ENCODE results near the gene SCAI.
"Not testable (repeated sequence)": the region's sequence is repeated elsewhere in the genome, so short reads cannot be mapped to it uniquely, and the experiment has no call there.

SCAI gene

DNA sequence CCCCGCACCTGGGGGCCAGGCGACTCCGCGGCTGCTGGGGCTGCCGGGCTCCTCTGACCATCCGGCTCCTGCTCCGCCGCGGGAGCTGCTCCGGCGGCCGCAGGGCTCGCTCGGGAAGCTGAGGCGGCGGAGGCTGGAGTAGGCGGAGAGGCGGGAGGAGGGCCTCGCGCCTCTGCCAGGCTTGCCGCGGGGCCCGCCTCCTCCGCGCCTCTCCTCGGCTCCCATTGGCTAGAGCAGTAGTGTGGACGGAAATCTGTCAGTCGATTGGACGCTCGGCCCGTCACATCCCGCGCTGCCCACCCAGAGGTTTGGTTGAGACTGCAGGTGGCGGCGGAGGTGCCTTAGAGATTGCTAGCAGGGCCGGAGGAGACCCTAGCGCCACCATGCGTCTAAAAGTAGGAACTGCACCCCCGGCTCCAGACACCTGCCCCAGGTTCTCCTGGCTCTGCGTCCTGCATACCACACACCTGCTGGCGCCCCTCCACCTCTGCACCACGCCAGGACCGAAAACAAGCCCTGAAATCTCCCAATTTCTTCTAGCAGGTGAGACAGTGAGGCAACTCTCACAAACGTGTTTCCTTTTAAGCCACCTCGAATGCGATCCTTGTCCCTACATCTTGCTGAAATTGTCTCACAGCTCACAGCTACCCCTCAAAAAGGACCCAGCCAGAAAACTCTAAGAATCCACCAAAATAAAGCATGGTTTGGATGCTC lies at the start of gene SCAI:
TSS of gene SCAI (minus strand) at position 152 of the 714 bp plus-strand sequence. CDS start at position 61, 91 bp downstream.
- DNase-seq = peak; percentile 82 to 96

DNA sequence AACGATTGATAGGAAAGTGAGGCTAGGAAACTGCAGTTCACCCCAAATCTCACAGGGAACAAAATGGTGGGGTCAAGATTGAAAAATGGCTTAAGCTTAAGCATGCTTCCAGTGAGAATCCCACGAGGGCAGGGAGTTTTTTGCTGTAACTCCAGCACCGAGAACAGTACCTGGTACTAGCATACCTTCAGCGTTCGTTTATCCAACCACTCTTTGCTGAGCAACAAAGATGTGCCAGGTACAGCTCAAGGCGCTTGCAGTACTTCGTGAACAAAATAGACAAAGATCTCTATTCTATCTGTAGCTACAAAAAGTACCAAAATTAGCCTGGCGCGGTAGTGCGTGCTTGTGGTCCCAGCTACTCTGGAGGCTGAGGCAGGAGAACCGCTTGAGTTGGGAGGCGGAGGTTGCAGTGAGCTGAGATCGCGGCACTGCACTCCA lies 47.1 kb upstream of the SCAI start:
- DNase-seq = no peak

DNA sequence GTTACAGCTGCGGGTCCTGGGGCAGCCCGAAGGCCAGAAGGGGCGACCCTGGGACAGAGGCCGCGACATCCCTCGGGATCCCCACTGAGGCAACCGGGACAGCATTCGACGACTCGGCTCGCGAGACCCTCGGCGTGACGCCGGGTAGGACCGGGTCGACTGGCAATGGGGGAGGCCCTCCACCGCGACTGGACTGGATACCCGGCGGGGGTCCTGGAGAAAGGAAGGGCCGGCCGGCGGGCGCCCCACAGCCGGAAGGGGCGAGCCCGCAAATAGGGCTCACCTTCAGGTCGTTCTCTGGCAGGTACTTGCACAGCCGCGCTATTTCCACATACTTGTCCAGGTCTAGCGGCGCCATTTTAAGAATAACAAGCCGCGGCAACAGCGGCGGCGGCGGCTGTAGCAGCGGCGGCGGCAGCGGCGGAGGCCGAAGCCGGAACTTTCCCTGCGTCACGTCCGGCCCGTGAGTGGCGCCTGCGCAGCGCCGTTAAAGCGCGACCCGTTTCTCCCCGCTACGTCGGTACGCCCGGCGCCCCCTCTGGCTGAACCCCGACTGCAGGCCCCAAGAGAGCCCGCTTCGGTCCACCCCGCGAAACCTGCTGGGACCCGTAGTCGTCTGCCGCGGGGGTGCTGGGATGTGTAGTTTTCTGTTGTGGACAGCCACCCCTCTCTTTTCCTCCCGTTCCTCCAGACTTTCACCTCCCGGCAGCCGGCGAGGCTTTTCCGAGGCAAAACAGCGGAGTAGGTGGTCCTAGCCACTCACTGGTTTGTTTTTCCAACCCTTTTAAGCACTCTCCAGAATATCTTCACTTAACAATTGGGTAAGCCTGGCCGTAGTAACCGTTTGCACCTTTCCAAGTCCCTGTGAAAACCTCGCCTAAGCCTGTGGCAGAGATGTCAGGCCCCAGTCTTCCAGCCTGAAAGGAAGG lies 46.3 kb upstream of the SCAI start, which contains the start of gene PPP6C:
TSS of gene PPP6C (minus strand) at position 443 of the 929 bp plus-strand sequence. CDS start at position 358, 85 bp downstream.
- DNase-seq = peak; percentile 87 to 97

DNA sequence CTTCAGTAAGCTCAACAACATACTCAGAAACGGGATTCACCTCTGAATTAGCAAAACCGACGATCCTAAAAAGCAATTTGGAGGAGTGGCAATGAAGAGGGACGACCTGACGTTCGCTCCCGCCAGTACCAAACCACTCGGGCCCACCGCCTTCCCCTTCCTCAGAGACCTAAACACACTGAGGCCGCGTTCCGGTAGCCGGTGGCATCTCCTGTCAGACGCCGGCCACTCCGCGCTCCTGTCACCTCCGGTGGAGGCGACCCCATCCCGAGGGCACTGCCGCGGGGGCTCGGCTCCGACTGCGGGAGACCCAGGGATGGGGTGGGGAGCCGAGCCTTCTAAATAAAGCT lies 45.7 kb upstream of the SCAI start:
- DNase-seq = no peak

DNA sequence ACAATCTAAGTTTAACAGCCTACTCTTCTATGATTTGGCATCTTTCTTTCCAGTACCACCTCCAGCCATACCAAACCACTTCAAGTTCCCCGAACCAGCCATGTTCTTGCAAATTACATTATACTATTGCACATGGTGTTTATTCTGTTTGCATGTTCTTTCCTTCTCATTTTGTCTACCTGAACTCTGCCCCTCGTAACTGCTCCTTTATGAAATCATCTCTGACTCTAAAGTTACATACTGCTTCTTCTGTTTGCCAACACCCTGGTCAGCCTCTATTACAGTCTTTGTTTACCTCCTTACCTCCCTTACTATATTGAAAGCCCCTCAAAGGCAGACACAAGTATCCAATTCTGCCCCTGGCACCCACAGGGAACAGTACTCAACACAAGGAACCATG lies 40.2 kb upstream of the SCAI start:
- DNase-seq = no peak

DNA sequence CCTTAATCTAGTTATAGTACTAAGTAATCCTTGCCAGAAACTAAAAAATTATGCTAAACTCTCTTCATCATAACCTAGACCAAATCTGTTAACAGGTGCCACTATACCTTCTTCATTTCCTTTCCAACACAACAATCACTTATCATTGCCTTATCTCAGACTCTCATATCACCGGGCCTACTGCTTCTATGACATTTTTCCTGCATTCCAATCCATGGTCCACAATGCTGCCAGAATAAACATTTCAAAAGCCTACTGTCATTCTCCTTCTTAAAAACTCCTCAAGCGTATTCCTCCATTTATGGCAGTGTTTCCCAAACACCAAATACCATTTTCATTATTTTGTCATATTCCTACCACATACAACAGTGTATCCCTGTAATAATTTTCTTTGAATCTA lies 39.7 kb upstream of the SCAI start:
- no peak for DNase-seq

DNA sequence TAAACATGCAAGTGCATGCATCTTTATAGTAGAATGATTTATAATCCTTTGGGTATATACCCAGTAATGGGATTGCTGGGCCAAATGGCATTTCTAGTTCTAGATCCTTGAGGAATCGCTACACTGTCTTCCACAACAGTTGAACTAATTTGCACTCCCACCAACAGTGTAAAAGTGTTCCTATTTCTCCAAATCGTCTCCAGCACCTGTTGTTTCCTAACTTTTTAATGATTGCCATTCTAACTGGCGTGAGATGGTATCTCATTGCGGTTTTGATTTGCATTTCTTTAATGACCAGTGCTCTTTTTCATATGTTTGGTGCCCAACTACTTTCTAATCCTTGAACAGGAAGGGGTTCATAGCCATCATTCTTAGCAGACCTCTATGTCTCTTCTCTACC lies 38.4 kb upstream of the SCAI start:
- not testable (repeated sequence) for DNase-seq

DNA sequence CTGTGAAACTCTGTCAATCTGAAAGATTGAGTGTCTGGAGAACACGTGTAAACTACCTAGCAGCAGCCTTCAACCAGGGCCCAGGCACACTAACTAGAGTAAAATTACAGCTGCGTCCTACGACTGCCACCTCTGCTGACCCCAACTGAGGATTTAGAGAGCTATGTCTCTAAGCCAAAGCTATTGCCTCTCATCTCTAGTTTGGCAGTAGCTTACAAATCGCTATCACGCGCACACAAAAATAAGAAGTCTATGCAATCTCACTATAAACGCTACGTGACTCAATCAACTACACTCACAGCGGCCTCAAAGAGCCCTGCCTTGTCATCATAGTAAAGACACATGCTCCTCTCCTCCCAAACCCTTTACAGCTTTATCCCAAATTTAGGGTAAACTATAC lies 37.5 kb upstream of the SCAI start:
- DNase-seq = no peak

DNA sequence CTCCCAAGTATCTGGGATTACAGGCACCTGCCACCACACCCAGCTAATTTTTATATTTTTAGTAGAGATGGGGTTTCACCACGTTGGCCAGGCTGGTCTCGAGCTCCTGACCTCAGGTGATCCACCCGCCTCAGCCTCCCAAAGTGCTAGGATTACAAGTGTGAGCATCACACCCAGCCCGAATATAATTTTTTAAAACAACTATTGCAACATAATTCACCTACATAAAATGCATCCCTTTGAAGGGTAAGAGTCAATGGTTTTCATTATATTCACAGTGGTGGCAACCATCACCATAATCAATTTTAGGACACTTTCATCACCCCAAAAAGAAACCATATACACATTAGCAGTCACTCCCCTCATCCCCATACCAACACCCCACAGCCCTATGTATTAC lies 36.4 kb upstream of the SCAI start:
- not testable (repeated sequence) for DNase-seq

DNA sequence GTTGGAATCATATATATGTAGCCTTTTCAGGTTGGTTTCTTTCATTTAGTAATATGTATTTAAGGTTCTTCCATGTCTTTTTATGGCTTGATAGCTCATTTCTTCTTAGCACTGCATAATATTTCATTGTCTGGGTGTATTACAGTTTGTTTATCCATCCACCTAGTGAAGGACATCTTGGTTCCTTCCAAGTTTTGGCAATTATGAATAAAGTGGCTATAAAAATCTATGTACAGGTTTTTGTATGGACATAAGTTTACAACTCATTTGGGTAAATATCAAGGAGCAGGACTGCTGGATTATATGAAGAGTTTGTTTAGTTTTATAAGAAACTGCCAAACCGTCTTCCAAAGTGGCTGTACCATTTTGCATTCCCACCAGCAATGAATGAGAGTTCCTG lies 34.6 kb upstream of the SCAI start:
- DNase-seq = no peak

DNA sequence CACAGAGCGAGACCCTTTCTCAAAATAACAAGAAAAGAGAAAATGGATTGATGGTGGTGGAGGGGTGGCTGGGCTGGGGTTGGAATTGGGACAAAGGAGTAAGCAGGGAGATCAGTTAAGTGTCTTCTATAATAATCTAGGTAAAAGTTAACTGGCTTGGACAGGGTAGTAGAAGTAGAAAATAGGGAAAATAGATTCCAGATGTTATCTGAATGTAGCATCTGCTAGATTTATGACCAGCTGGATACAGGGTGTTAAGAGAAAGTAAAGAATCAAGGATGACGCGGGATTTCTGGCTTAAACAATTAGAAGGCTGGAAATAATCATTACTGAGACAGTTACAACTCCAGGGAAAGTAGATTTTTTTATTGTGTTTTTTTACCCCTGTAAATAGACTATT lies 33.3 kb upstream of the SCAI start:
- DNase-seq = no peak

DNA sequence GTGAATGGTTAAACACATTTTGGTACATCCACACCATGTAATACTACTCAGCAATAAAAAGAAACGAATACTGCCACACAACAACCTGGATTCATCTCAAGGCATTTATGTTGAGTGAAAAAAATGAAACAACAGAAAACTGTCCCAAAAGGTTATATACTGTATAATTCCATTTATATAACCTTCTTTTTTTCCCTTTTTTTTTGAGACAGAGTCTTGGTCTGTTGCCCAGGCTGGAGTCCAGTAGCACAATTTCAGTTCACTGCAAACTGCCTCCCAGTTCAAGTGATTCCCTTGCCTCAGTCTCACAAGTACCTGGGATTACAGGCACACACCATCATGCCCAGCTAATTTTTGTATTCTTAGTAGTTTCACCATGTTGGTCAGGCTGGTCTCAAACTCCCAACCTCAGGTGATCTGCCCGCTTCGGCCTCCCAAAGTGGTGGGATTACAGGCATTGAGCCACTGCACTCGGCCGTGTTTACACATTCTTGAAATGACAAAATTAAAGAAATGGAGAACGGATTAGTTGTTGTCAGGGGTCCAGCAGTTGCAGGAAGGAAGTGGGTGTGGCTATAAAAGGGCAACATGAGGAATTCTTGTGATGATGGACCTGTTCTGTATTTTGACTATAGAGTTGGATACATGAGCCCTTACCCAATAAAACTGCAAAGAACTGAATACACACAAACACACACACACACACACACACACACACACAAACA lies 28.9 kb upstream of the SCAI start:
- peak in 1 of 2 donors; percentile 30 for DNase-seq

DNA sequence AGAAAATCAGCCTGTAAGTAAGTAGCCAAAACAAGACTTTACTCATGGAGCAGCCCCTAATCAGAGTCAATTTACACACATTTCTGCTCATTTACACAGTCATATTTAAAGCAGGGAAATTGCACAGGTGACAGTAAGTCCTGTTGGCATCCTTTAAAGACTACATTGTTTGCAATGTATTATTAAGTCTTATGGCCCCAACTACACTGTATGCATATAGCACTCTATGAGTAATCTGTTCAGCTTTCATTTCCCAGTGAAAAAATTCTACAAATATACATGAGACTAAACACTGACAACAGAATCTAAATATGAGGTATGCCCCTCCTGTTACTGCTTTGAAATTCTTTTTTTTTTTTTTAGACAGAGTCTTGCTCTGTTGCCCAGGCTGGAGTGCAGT lies 26.6 kb upstream of the SCAI start:
- no peak for DNase-seq

DNA sequence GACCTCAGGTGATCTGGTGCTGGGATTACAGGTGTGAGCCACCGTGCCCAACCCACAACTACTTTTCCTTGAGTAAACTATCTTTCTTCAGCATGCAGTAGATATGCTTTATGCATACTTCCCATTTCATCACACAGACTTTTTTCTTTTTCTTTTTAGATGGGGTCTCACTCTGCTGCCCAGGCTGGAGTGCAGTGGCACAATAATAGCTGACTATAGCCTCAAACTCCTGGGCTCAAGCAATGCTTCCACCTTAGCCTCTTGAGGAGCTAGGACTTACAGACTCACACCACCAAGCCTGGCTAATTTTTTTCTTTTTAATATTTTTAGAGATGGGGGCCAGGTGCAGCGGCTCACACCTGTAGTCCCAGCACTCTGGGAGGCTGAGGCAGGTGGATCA lies 23.4 kb upstream of the SCAI start:
- DNase-seq = no peak

DNA sequence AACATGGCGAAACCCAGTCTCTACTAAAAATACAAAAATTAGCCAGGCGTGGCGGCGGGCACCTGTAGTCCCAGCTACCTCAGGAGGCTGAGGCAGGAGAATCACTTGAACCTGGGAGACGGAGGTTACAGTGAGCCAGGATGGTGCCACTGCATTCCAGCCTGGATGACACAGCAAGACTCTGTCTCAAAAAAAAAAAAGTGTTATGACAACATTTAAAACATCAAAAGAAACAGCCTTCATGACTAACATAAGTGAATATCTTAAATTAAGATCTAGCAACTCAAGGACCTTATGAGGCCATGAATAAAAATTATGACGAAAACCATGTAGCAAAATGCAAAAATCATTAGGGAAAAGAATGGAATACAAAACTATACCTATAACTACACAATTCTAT lies 19.6 kb upstream of the SCAI start:
- not testable (repeated sequence) for DNase-seq

DNA sequence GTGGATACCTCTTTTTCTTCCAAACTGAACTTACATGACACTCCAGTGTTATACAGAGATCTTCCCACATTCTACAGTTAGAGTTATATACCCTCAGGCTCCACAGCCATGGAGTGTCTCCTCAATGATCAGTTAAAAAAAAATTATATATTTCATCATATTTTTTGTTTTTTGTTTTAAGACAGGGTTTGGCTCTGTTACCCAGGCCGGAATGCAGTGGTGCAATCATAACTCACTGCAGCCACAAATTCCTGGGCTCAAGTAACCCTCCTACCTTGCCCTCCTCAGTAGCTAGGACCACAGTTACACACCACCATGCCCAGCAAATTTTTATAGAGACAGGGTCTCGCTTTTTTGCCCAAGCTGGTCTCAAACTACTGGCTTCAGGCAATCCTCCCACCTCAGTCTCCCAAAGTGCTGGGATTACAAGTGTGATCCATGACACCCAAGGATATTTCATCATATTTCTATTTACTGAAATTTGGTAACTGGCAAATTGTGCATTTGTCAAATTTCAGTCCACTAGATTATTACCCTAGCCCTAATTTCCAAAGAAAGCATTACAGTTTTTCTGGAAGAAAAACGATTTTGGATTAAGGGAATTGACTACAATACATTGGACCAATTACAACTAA lies 18.1 kb upstream of the SCAI start:
- DNase-seq = no peak

DNA sequence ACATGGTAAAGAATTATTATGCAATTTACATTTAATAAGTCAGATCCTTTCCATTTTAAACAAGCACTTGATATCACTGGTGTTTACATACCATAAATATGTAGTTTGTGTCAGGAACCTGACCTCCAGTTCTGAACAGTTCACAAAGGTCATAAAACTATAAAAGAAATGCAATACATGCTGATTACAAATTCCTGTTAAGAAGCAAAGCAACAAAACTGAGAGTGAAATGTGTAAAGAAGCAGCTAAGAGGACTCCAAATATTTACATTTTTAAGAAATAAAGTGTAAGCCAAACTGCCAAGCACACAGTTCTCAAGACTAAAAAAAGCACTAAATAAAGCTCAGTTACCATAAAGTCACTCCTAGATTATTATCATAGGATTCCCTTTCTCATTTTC lies 17.4 kb upstream of the SCAI start:
- DNase-seq = no peak

DNA sequence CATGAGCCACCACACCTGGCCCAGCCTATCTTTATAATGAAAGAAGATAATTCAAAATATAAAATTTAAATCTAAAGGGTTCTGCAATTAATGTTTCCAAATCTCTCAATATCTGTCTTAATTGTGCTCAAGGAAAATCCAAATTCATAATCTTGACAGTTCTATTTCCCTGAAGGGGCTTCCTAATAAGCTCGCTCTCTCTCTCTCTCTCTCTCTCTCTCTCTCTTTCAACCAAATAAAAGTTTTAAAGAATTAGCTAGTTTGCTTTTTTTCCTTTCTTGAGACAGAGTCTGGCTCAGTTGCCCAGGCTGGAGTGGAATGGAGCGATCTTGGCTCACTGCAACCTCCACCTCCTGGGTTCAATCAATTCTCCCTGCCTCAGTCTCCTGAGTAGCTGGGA lies 13.2 kb upstream of the SCAI start:
- no peak for DNase-seq

DNA sequence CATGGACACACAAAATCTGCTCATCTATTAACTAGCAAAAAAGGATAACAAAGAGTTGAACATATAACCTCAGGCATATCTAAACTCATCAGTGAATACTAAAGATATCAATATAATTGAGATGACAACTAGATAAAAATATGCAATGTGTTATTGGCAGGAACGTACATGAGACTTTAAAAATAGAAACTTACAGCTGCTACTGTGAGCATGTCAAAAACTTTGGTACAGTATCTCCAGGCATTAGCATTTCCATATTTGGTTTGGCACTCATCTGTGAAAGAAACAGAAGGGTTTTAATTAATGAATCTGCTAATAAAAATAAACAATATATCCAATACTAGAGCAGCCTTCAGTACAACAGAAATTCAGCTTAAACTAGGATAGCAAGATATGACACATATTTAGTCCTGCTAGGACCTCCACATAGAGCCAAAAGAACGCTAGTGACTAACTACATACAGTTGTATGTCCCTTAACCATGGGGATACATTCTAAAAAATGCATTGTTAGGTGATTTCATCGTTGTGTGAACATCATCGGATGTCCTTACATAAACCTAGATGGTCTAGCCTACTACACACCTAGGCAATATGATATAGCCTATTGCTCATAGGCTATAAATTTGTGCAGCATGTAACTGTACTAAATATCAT lies 10.5 kb upstream of the SCAI start:
- no peak for DNase-seq

DNA sequence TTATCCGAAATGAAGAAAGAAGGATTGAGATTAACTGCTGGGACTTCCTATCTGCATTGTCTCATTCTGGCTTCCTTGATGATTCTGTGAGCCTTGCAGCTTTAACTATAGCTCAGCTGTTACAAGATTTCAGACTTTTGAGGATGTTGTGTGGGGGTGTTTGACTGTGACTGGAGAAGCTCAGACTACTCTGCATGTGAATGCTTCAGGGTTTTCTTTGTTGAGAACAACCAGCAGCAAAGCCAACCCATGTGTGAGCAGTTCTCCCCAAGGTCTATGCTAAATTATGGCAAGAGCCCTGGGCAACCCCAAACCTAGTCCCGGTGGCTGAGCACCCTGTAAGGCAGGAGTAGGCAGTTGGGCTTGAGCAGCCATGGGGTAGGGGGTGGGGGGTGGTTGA lies 8.4 kb upstream of the SCAI start:
- no peak for DNase-seq

DNA sequence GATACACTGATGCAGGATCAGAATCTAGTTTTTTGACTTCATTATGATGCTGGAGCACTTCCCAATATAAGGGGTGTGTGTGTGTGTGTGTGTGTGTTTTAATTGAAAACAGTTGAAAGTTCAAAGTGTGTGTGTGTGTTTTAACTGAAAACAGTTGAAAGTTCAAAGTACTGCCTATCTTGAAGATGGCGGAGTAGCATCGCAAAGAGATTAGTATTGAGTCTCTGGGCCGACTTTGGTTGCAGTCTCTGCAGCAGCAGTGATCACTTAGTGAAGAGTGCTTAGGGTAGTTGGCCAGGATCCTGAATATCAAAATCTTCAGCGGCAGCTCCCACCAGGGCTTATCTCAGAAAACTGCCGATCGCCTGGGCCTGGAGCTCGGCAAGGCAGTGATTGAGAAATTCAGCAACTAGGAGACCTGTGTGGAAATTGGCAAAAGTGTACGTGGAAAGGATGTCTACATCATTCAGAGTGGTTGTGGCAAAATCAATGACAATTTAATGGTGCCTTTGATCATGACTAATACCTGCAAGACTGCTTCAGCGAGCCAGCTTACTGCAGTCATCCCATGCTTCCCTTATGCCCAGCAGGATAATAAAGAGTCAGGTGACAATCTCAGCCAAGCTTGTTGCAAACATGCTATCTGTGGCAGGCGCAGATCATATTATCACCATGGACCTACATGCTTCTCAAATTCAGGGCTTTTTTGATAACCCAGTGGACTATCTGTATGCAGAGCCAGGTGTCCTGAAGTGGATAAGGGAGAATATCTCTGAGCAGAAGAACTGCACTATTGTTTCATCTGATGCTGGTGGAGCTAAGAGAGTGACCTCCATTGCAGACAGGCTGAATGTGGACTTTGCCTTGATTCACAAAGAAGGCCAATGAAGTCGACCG lies 7.3 kb upstream of the SCAI start:
- no peak for DNase-seq
